HG03521 (cell line): ENCODE measurements around the gene FST.

Source experiments
- ATAC-seq: cut with Tn5 transposase; IDR thresholded peaks from one replicate; pipeline ENCODE4 v1.9.1; 2021; ENCODE audit warnings: mild to moderate bottlenecking, moderate library complexity; ENCODE audit not compliant: unreplicated experiment

The FST gene

GRCh38 chr5:53472720-53473510 lies 7.5 kb upstream of the FST start:
- ATAC-seq, result no peak

GRCh38 chr5:53473633-53474032 lies 6.8 kb upstream of the FST start:
- ATAC-seq, result no peak

GRCh38 chr5:53475320-53475719 lies 5.1 kb upstream of the FST start:
- ATAC-seq, result no peak

GRCh38 chr5:53476019-53476418 lies 4.4 kb upstream of the FST start:
- no peak for ATAC-seq

GRCh38 chr5:53476531-53477480 lies 3.6 kb upstream of the FST start:
- no peak for ATAC-seq

GRCh38 chr5:53478411-53479044 lies 1.9 kb upstream of the FST start:
- no peak for ATAC-seq

- ATAC-seq, result no peak
Measured at GRCh38 chr5:53479045-53479589, 1.3 kb upstream of the FST start.

- ATAC-seq, result no peak
Measured at GRCh38 chr5:53479590-53480415, 626 bp upstream of the FST start.

GRCh38 chr5:53481159-53481886 lies 894 bp downstream of the FST start:
- no peak for ATAC-seq

- peak; percentile 64 for ATAC-seq
Measured at GRCh38 chr5:53481887-53482716, 1.7 kb downstream of the FST start.

GRCh38 chr5:53482717-53483638 lies 2.5 kb downstream of the FST start:
- no peak for ATAC-seq

- ATAC-seq, result no peak
Measured at GRCh38 chr5:53487436-53487835, 7.0 kb downstream of the FST start.

- ATAC-seq, result no peak
Measured at GRCh38 chr5:53488195-53488722, 7.8 kb downstream of the FST start.

GRCh38 chr5:53490747-53491146 lies 10.3 kb downstream of the FST start:
- no peak for ATAC-seq

GRCh38 chr5:53501054-53501453 lies 20.6 kb downstream of the FST start:
- no peak for ATAC-seq

- ATAC-seq, result no peak
Measured at GRCh38 chr5:53503562-53504218, 23.3 kb downstream of the FST start.

- ATAC-seq, result no peak
Measured at GRCh38 chr5:53507013-53507412, 26.6 kb downstream of the FST start.
